Fibroblast of lung (primary cell): ENCODE measurements around the gene CLASP2. TPM values are rescaled to one million over a fixed set of nuclear protein-coding genes. Genes with fewer than 3 reads are reported as not detected.

Experiments
- DNase-seq, 2 donors: peaks; one replicate each; pipeline versions ENCODE4 v3.0.0 to v3.0.0-alpha.2; 2010; ENCODE audit warnings: low read depth in 2 of 2
- H2AFZ ChIP-seq: 2 replicates; pipeline ENCODE4 v1.5.1; 2012; ENCODE audit warnings: low read length, control low read depth, inconsistent platforms
- H3K27ac ChIP-seq: 2 replicates; pipeline ENCODE4 v1.5.1; 2011; ENCODE audit warnings: low read length, control low read depth; ENCODE audit not compliant: insufficient read depth
- H3K27me3 ChIP-seq: 2 replicates; pipeline ENCODE4 v1.5.1; 2011; ENCODE audit warnings: mild to moderate bottlenecking, low read length; ENCODE audit not compliant: control insufficient read depth, insufficient read depth
- H3K36me3 ChIP-seq: 2 replicates; pipeline ENCODE4 v1.5.1; 2011; ENCODE audit warnings: low read length; ENCODE audit not compliant: control insufficient read depth, insufficient read depth
- H3K4me1 ChIP-seq: 2 replicates; pipeline ENCODE4 v1.5.1; 2011; ENCODE audit warnings: low read length; ENCODE audit not compliant: control insufficient read depth, insufficient read depth; ENCODE audit errors: extremely low read depth
- H3K4me2 ChIP-seq: 2 replicates; pipeline ENCODE4 v1.5.1; 2011; ENCODE audit warnings: low read length, control low read depth; ENCODE audit not compliant: insufficient read depth; ENCODE audit errors: extremely low read depth
- H3K4me3 ChIP-seq, 4 experiments: fragments of 200-600 bp in 1 of 4; sonication (generic) in 1 of 4; replicated peaks in 1 of 4; 2 replicates each; pipeline ENCODE4 v1.5.1; 2011 to 2016; ENCODE audit warnings: low read length in 4 of 4, low read depth in 3 of 4, mild to moderate bottlenecking in 3 of 4, control low read depth in 2 of 4, inconsistent platforms in 1 of 4, mixed read lengths in 1 of 4; ENCODE audit not compliant: insufficient read depth in 1 of 4; ENCODE audit errors: control extremely low read depth in 1 of 4
- H3K79me2 ChIP-seq: 2 replicates; pipeline ENCODE4 v1.5.1; 2012; ENCODE audit warnings: mild to moderate bottlenecking, low read length, inconsistent platforms; ENCODE audit not compliant: control insufficient read depth, insufficient read depth
- H3K9ac ChIP-seq: 2 replicates; pipeline ENCODE4 v1.5.1; 2011; ENCODE audit warnings: mild to moderate bottlenecking, low read length, control low read depth; ENCODE audit not compliant: insufficient read depth
- H3K9me3 ChIP-seq: 2 replicates; pipeline ENCODE4 v1.5.1; 2012; ENCODE audit warnings: low read depth, low read length; ENCODE audit not compliant: control insufficient read depth, insufficient read depth
- H4K20me1 ChIP-seq: 2 replicates; pipeline ENCODE4 v1.5.1; 2011; ENCODE audit warnings: low read length; ENCODE audit not compliant: control insufficient read depth, insufficient read depth; ENCODE audit errors: extremely low read depth
- EZH2 ChIP-seq: IDR thresholded peaks from 2 replicates; pipeline ENCODE4 v1.5.1; 2012; ENCODE audit warnings: low read length, control low read depth, mild to moderate bottlenecking; ENCODE audit errors: missing control alignments
- polyA plus RNA-seq, 2 donors: library from polyadenylated mRNA; depleted of rRNA in 1 of 2; stranded (reverse) in 1 of 2; unstranded in 1 of 2; fragments of >200 nt; gene quantifications; 2 replicates each; pipeline ENCODE4 v1.2.1, GENCODE V29; 2011 to 2012; ENCODE audit warnings: missing spikeins in 1 of 2
- total RNA-seq: library from RNA; depleted of rRNA; stranded (reverse); fragments of >200 nt; gene quantifications from 2 replicates; pipeline ENCODE4 v1.2.1, GENCODE V29; 2014
- TF ChIP-seq, protein P1 (sequence below), 2 donors: IDR thresholded peaks in 1 of 2; conservative IDR thresholded peaks in 1 of 2; 1 replicate in 1 of 2; 2 replicates in 1 of 2; pipeline ENCODE4 v1.5.1; 2011 to 2012; ENCODE audit warnings: low read length in 2 of 2, control low read depth in 1 of 2, inconsistent platforms in 1 of 2, low read depth in 1 of 2, mild to moderate bottlenecking in 1 of 2

The CLASP2 gene
- total and polyA plus RNA-seq, 2 donors (not counting 1 experiment from before 2014, with no cell fraction given), result 31.8 to 62.6 TPM

DNA sequence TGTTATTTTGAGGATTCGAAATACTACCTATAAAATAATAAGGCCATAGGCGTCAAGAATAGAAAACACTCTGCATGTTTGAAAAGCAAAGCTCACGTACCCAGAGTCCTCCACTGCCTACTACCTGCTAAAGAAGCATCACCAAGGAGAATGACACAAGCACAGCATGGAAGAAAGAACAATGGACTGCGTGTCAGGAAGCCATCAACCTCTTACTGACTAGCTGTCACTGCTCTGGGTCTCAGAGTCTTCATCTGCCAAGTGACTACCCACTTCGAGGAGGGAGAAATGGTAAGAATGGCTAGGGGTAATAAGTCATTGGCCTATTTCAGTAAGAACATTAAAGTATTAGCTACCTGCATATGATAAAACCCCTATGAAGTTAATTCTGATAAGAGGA lies 49.4 kb downstream of the CLASP2 start:
- Histone ChIP-seq H3K27ac (no peak overlapping the region), H4K20me1 (no peaks in the 10 kb centered on the region), H3K79me2 (no peaks in the 10 kb centered on the region), H3K27me3 (no peaks in the 10 kb centered on the region), H3K4me2 (no peak overlapping the region), H3K9me3 (no peaks in the 10 kb centered on the region), H2AFZ (no peak overlapping the region), H3K36me3 (no peaks in the 10 kb centered on the region), H3K4me3 (no peak overlapping the region), H3K9ac (no peak overlapping the region), H3K4me1 (peaks cover 5% of the 10 kb centered on the region)
- DNase-seq, result no peak
- TF ChIP-seq, protein P1, sequence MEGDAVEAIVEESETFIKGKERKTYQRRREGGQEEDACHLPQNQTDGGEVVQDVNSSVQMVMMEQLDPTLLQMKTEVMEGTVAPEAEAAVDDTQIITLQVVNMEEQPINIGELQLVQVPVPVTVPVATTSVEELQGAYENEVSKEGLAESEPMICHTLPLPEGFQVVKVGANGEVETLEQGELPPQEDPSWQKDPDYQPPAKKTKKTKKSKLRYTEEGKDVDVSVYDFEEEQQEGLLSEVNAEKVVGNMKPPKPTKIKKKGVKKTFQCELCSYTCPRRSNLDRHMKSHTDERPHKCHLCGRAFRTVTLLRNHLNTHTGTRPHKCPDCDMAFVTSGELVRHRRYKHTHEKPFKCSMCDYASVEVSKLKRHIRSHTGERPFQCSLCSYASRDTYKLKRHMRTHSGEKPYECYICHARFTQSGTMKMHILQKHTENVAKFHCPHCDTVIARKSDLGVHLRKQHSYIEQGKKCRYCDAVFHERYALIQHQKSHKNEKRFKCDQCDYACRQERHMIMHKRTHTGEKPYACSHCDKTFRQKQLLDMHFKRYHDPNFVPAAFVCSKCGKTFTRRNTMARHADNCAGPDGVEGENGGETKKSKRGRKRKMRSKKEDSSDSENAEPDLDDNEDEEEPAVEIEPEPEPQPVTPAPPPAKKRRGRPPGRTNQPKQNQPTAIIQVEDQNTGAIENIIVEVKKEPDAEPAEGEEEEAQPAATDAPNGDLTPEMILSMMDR (conservative IDR thresholded peaks at IDR 0.05 in 1 of 2, IDR thresholded peaks at IDR 0.05 in 1 of 2; ENCODE audit: low read depth in 1 of 2, low read length in 2 of 2), result no peak
- no peak for TF ChIP-seq EZH2

DNA sequence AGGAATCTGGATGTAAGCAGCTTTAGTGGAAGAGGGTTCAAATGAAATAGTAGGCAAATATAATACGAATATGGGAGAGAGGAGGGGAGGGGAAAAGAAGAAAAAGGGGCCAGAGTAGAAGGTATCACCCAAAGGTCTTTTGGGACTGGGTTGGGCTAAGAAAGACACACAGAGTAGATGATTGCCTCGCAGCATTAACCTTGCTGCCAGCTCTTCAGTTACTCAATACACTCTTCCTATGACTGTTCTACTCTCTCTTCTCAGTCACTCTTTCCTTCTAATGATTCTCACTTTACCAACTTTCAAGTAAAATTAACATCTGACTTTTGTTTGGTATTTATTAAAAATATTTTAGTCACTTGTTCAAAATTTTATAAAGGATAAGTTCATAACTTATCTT lies 52.8 kb downstream of the CLASP2 start:
- Histone ChIP-seq H3K27me3 (no peaks in the 10 kb centered on the region), H3K9me3 (no peaks in the 10 kb centered on the region), H3K79me2 (peaks cover 4% of the 10 kb centered on the region), H3K36me3 (no peaks in the 10 kb centered on the region), H3K4me1 (peaks cover 10% of the 10 kb centered on the region), H3K4me2 (no peak overlapping the region), H3K4me3 (no peak overlapping the region), H4K20me1 (no peaks in the 10 kb centered on the region), H3K9ac (no peak overlapping the region), H3K27ac (no peak overlapping the region), H2AFZ (no peak overlapping the region)
- TF ChIP-seq, protein P1 (conservative IDR thresholded peaks at IDR 0.05 in 1 of 2, IDR thresholded peaks at IDR 0.05 in 1 of 2; ENCODE audit: low read depth in 1 of 2, low read length in 2 of 2), result no peak
- TF ChIP-seq EZH2, result no peak
- DNase-seq, result no peak

DNA sequence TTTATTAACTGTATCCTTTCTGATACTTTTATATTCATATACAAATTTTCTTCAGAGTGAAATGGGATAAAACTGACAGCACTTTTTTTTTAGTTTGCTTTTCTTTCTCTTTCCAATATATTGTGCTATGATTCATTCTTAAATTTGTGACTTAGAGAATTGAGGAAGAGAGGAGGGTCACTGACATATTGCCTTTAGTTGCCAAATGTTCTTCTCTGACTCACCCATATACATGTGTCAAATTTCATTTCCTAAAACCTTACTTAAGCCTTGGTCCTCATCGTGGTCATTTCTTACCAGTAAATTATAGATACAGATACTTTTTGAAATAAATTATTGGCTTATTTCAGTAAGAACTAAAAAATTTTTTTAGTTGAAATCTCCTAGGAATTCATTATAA lies 53.9 kb downstream of the CLASP2 start:
- Histone ChIP-seq H3K9ac (no peak overlapping the region), H3K4me1 (peaks cover 13% of the 10 kb centered on the region), H3K4me3 (no peak overlapping the region), H3K79me2 (peaks cover 4% of the 10 kb centered on the region), H3K27ac (no peak overlapping the region), H4K20me1 (no peaks in the 10 kb centered on the region), H2AFZ (no peak overlapping the region), H3K27me3 (no peaks in the 10 kb centered on the region), H3K36me3 (no peaks in the 10 kb centered on the region), H3K4me2 (peak overlapping the region; percentile 42), H3K9me3 (no peaks in the 10 kb centered on the region)
- TF ChIP-seq EZH2, result no peak
- TF ChIP-seq, protein P1 (conservative IDR thresholded peaks at IDR 0.05 in 1 of 2, IDR thresholded peaks at IDR 0.05 in 1 of 2; ENCODE audit: low read depth in 1 of 2, low read length in 2 of 2), result no peak
- peak; percentile 87 to 94 for DNase-seq
